Measurements from ENCODE around the gene NUDT21.

Gene NUDT21

GRCh38 chr16:56469748-56470147 is 18.6 kb upstream of the NUDT21 start:
- no peaks in the 10 kb centered on the region for H3K27me3 ChIP-seq (ENCODE audit: control insufficient read depth in 3 of 3, insufficient read depth in 3 of 3, low read depth in 1 of 3, low read length in 3 of 3)
- no peaks in the 10 kb centered on the region for H3K9me3 ChIP-seq (replicated peaks in 1 of 2; ENCODE audit: control insufficient read depth in 2 of 2, insufficient read depth in 1 of 2, low read depth in 1 of 2, low read length in 2 of 2)
- no peak overlapping the region for H3K4me2 ChIP-seq (ENCODE audit: insufficient read depth, low read length, poor library complexity, severe bottlenecking)
- H2BK5ac ChIP-seq (ENCODE audit: low read length), result no peak overlapping the region
- no peaks in the 10 kb centered on the region for H3K4me1 ChIP-seq (ENCODE audit: control insufficient read depth in 2 of 2, insufficient read depth in 1 of 2, low read depth in 1 of 2, low read length in 2 of 2)
- no peak overlapping the region for H3K18ac ChIP-seq (ENCODE audit: low read length)
- no peak overlapping the region for H3K4me3 ChIP-seq (ENCODE audit: low read length in 2 of 2)
- no peak overlapping the region for H3K27ac ChIP-seq (replicated peaks; ENCODE audit: low read length)
- no peak overlapping the region for H3K9ac ChIP-seq (ENCODE audit: low read depth, low read length, poor library complexity)
- no peak overlapping the region for H2AK5ac ChIP-seq (ENCODE audit: low read depth, low read length)
- WGBS, 2 donors (ENCODE audit: extremely low coverage in 2 of 2, insufficient read length in 2 of 2, insufficient replicate concordance in 1 of 2), result no CpG with 5 or more reads among the region's 7 CpGs
- H2BK12ac ChIP-seq (ENCODE audit: low read length), result no peak overlapping the region
- no peak for DNase-seq (ENCODE audit: low spot score)
- peaks cover 27 to 95% of the 10 kb centered on the region in 2 donors for H3K36me3 ChIP-seq (replicated peaks in 1 of 2; ENCODE audit: control insufficient read depth in 2 of 2, insufficient read depth in 2 of 2, low read length in 2 of 2)
- no peak overlapping the region for H3K14ac ChIP-seq (ENCODE audit: low read length)
- H3K4ac ChIP-seq (ENCODE audit: low read length), result no peak overlapping the region
- no peaks in the 10 kb centered on the region for H3K79me1 ChIP-seq (ENCODE audit: low read depth, low read length)
- no peak overlapping the region for H2BK15ac ChIP-seq (ENCODE audit: low read length)
- no peak overlapping the region for H4K8ac ChIP-seq (ENCODE audit: low read depth, low read length)
- H3K23ac ChIP-seq (ENCODE audit: low read depth, low read length, poor library complexity), result no peak overlapping the region
- H2AFZ ChIP-seq (ENCODE audit: low read length), result no peak overlapping the region
- H4K91ac ChIP-seq (ENCODE audit: low read depth, low read length, poor library complexity), result no peak overlapping the region
- H2BK120ac ChIP-seq (ENCODE audit: low read depth, low read length), result no peak overlapping the region

DNA sequence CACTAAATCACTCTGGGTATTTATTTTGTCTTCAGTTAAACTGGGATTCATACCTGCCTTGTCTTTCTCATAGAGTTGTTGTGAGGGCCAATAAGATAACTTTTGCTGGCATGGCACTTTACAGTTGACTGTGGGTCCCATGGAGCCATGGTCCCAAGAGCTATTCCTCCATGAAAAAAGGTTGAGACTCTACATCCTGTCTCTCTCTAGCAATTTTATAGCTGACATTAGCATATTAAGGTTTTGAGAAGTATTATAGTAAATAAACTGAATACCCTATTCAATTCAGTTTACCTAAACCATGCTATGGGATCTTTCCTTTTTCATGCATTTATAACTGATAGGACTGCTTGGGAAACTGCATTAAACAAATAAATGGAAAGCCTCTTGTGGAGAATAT is 17.7 kb upstream of the NUDT21 start:
- H2BK5ac ChIP-seq (ENCODE audit: low read length), result no peak overlapping the region
- H3K27me3 ChIP-seq (ENCODE audit: control insufficient read depth in 3 of 3, insufficient read depth in 3 of 3, low read depth in 1 of 3, low read length in 3 of 3), result no peaks in the 10 kb centered on the region
- no peaks in the 10 kb centered on the region for H3K9me3 ChIP-seq (replicated peaks in 1 of 2; ENCODE audit: control insufficient read depth in 2 of 2, insufficient read depth in 1 of 2, low read depth in 1 of 2, low read length in 2 of 2)
- no peak overlapping the region for H3K27ac ChIP-seq (replicated peaks; ENCODE audit: low read length)
- H3K4ac ChIP-seq (ENCODE audit: low read length), result no peak overlapping the region
- no peak overlapping the region for H2BK12ac ChIP-seq (ENCODE audit: low read length)
- no peaks in the 10 kb centered on the region for H3K79me1 ChIP-seq (ENCODE audit: low read depth, low read length)
- no peak overlapping the region for H3K23ac ChIP-seq (ENCODE audit: low read depth, low read length, poor library complexity)
- no peak overlapping the region for H3K4me3 ChIP-seq (ENCODE audit: low read length in 2 of 2)
- no peak overlapping the region for H3K18ac ChIP-seq (ENCODE audit: low read length)
- H2AK5ac ChIP-seq (ENCODE audit: low read depth, low read length), result no peak overlapping the region
- no peak overlapping the region for H3K14ac ChIP-seq (ENCODE audit: low read length)
- H3K9ac ChIP-seq (ENCODE audit: low read depth, low read length, poor library complexity), result no peak overlapping the region
- H3K4me1 ChIP-seq (ENCODE audit: control insufficient read depth in 2 of 2, insufficient read depth in 1 of 2, low read depth in 1 of 2, low read length in 2 of 2), result no peaks in the 10 kb centered on the region
- no peak overlapping the region for H2BK15ac ChIP-seq (ENCODE audit: low read length)
- peaks cover 26 to 95% of the 10 kb centered on the region in 2 donors for H3K36me3 ChIP-seq (replicated peaks in 1 of 2; ENCODE audit: control insufficient read depth in 2 of 2, insufficient read depth in 2 of 2, low read length in 2 of 2)
- no peak overlapping the region for H2BK120ac ChIP-seq (ENCODE audit: low read depth, low read length)
- no peak for DNase-seq (ENCODE audit: low spot score)
- no peak overlapping the region for H4K8ac ChIP-seq (ENCODE audit: low read depth, low read length)
- no peak overlapping the region for H4K91ac ChIP-seq (ENCODE audit: low read depth, low read length, poor library complexity)
- no peak overlapping the region for H2AFZ ChIP-seq (ENCODE audit: low read length)
- H3K4me2 ChIP-seq (ENCODE audit: insufficient read depth, low read length, poor library complexity, severe bottlenecking), result no peak overlapping the region

DNA sequence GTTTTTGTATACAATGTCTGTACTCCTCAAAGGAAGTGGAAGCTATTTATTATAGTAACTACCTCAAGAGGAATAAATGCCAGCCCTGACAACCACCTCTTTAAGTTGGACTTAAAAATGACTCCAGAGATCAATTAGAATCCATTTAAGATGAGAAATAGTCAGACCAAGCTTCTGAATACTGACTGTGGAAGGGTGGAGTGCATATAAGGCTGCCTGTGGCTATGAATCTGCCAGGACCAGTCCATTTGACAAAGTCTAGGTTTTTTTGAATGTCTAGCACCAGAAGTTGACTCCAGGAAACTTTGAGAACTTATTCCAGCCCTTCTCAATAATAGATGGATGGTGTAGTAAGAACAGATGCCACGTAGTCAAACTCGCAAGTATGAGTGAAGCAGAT is 15.2 kb upstream of the NUDT21 start:
- Histone ChIP-seq H3K4ac (ENCODE audit: low read length) (no peak overlapping the region), H3K18ac (ENCODE audit: low read length) (no peak overlapping the region), H3K4me1 (ENCODE audit: control insufficient read depth in 2 of 2, insufficient read depth in 1 of 2, low read depth in 1 of 2, low read length in 2 of 2) (no peaks in the 10 kb centered on the region), H3K14ac (ENCODE audit: low read length) (no peak overlapping the region), H2BK15ac (ENCODE audit: low read length) (no peak overlapping the region), H3K27ac (replicated peaks; ENCODE audit: low read length) (no peak overlapping the region), H3K4me2 (ENCODE audit: insufficient read depth, low read length, poor library complexity, severe bottlenecking) (no peak overlapping the region), H2BK12ac (ENCODE audit: low read length) (no peak overlapping the region), H3K4me3 (ENCODE audit: low read length in 2 of 2) (no peak overlapping the region), H3K9ac (ENCODE audit: low read depth, low read length, poor library complexity) (no peak overlapping the region), H4K91ac (ENCODE audit: low read depth, low read length, poor library complexity) (no peak overlapping the region), H2BK5ac (ENCODE audit: low read length) (no peak overlapping the region), H3K9me3 (replicated peaks in 1 of 2; ENCODE audit: control insufficient read depth in 2 of 2, insufficient read depth in 1 of 2, low read depth in 1 of 2, low read length in 2 of 2) (no peaks in the 10 kb centered on the region), H2AFZ (ENCODE audit: low read length) (no peak overlapping the region), H3K27me3 (ENCODE audit: control insufficient read depth in 3 of 3, insufficient read depth in 3 of 3, low read depth in 1 of 3, low read length in 3 of 3) (no peaks in the 10 kb centered on the region), H3K23ac (ENCODE audit: low read depth, low read length, poor library complexity) (no peak overlapping the region), H3K36me3 (replicated peaks in 1 of 2; ENCODE audit: control insufficient read depth in 2 of 2, insufficient read depth in 2 of 2, low read length in 2 of 2) (peaks cover 21 to 95% of the 10 kb centered on the region in 2 donors), H3K79me1 (ENCODE audit: low read depth, low read length) (no peaks in the 10 kb centered on the region), H2AK5ac (ENCODE audit: low read depth, low read length) (no peak overlapping the region), H2BK120ac (ENCODE audit: low read depth, low read length) (no peak overlapping the region), H4K8ac (ENCODE audit: low read depth, low read length) (no peak overlapping the region)
- no CpG with 5 or more reads among the region's 2 CpGs for WGBS, 2 donors (ENCODE audit: extremely low coverage in 2 of 2, insufficient read length in 2 of 2, insufficient replicate concordance in 1 of 2)
- DNase-seq (ENCODE audit: low spot score), result no peak

- Histone ChIP-seq H3K79me1 (ENCODE audit: low read depth, low read length) (no peaks in the 10 kb centered on the region), H3K14ac (ENCODE audit: low read length) (no peak overlapping the region), H2BK15ac (ENCODE audit: low read length) (no peak overlapping the region), H2BK12ac (ENCODE audit: low read length) (no peak overlapping the region), H3K36me3 (replicated peaks in 1 of 2; ENCODE audit: control insufficient read depth in 2 of 2, insufficient read depth in 2 of 2, low read length in 2 of 2) (peaks cover 16 to 93% of the 10 kb centered on the region in 2 donors), H3K27ac (replicated peaks; ENCODE audit: low read length) (no peak overlapping the region), H2AK5ac (ENCODE audit: low read depth, low read length) (no peak overlapping the region), H2BK120ac (ENCODE audit: low read depth, low read length) (no peak overlapping the region), H3K4me2 (ENCODE audit: insufficient read depth, low read length, poor library complexity, severe bottlenecking) (no peak overlapping the region), H3K27me3 (ENCODE audit: control insufficient read depth in 3 of 3, insufficient read depth in 3 of 3, low read depth in 1 of 3, low read length in 3 of 3) (no peaks in the 10 kb centered on the region), H3K23ac (ENCODE audit: low read depth, low read length, poor library complexity) (no peak overlapping the region), H3K18ac (ENCODE audit: low read length) (no peak overlapping the region), H4K91ac (ENCODE audit: low read depth, low read length, poor library complexity) (no peak overlapping the region), H2BK5ac (ENCODE audit: low read length) (no peak overlapping the region), H3K9me3 (replicated peaks in 1 of 2; ENCODE audit: control insufficient read depth in 2 of 2, insufficient read depth in 1 of 2, low read depth in 1 of 2, low read length in 2 of 2) (no peaks in the 10 kb centered on the region), H3K9ac (ENCODE audit: low read depth, low read length, poor library complexity) (no peak overlapping the region), H4K8ac (ENCODE audit: low read depth, low read length) (no peak overlapping the region), H3K4me3 (ENCODE audit: low read length in 2 of 2) (no peak overlapping the region), H2AFZ (ENCODE audit: low read length) (no peak overlapping the region), H3K4ac (ENCODE audit: low read length) (no peak overlapping the region), H3K4me1 (ENCODE audit: control insufficient read depth in 2 of 2, insufficient read depth in 1 of 2, low read depth in 1 of 2, low read length in 2 of 2) (no peaks in the 10 kb centered on the region)
- no peak for DNase-seq (ENCODE audit: low spot score)
- WGBS, 2 donors (ENCODE audit: extremely low coverage in 2 of 2, insufficient read length in 2 of 2, insufficient replicate concordance in 1 of 2), result no CpG with 5 or more reads among the region's 6 CpGs
Observed at GRCh38 chr16:56463153-56463552, 12.0 kb upstream of the NUDT21 start.

Data from neuronal stem cell (in vitro differentiated cells).